HFF-Myc (cell line): Measurements from ENCODE around the gene SH3RF3.

Experiments
- DNase-seq: peaks from one replicate; pipeline ENCODE4 v3.0.0-alpha.2; 2011; ENCODE audit warnings: low read depth; ENCODE audit errors: extremely low read depth
- H3K4me3 ChIP-seq: replicated peaks from 2 replicates; pipeline ENCODE4 v1.5.1; 2011; ENCODE audit warnings: low read depth, mild to moderate bottlenecking, control low read depth, low read length
- CTCF ChIP-seq: IDR thresholded peaks from 2 replicates; pipeline ENCODE4 v1.5.1; 2012; ENCODE audit warnings: mild to moderate bottlenecking, low read depth, low read length, control low read depth; ENCODE audit errors: missing control alignments

The SH3RF3 gene

GRCh38 chr2:109229094-109229675 lies 100.2 kb downstream of the SH3RF3 start:
- TF ChIP-seq CTCF, result no peak
- no peak for DNase-seq

GRCh38 chr2:109230941-109231420 lies 102.0 kb downstream of the SH3RF3 start:
- no peak overlapping the region for H3K4me3 ChIP-seq
- DNase-seq, result no peak
- TF ChIP-seq CTCF, result no peak

More at GRCh38 chr2:109229094-109229675, 100.2 kb downstream of the SH3RF3 start:
- no peak overlapping the region for H3K4me3 ChIP-seq

GRCh38 chr2:109231428-109231827 lies 102.4 kb downstream of the SH3RF3 start:
- TF ChIP-seq CTCF, result no peak
- DNase-seq, result no peak
- no peak overlapping the region for H3K4me3 ChIP-seq

- DNase-seq, result no peak
- TF ChIP-seq CTCF, result no peak
- H3K4me3 ChIP-seq, result no peak overlapping the region
These were observed 103.1 kb downstream of the SH3RF3 start for GRCh38 chr2:109231996-109232705.

GRCh38 chr2:109232909-109233308 lies 103.9 kb downstream of the SH3RF3 start:
- H3K4me3 ChIP-seq, result no peak overlapping the region
- no peak for TF ChIP-seq CTCF

GRCh38 chr2:109233643-109234042 lies 104.6 kb downstream of the SH3RF3 start:
- H3K4me3 ChIP-seq, result no peak overlapping the region
- no peak for TF ChIP-seq CTCF
- DNase-seq, result no peak

More at GRCh38 chr2:109232909-109233308, 103.9 kb downstream of the SH3RF3 start:
- DNase-seq, result no peak
